Hematopoietic multipotent progenitor cell treated with erythropoietin and hydrocortisone succinate and interleukin-3 and kit ligand, for 8 days (in vitro differentiated cells): ENCODE results near the gene LMNA.

Experiments
- DNase-seq: peaks from one replicate; pipeline ENCODE4 v3.0.0-alpha.2; 2015

The LMNA gene

GRCh38 chr1:156143765-156144489, 29.4 kb downstream of the LMNA start:
- DNase-seq: no peak

GRCh38 chr1:156144742-156145141, 30.2 kb downstream of the LMNA start:
- DNase-seq: no peak

GRCh38 chr1:156145650-156146019, 31.1 kb downstream of the LMNA start:
- DNase-seq: no peak

- DNase-seq: peak; percentile 90
These were observed 31.7 kb downstream of the LMNA start for GRCh38 chr1:156146020-156146768.

- no peak for DNase-seq
These were observed 32.4 kb downstream of the LMNA start for GRCh38 chr1:156146769-156147405.

GRCh38 chr1:156148216-156148615, 33.7 kb downstream of the LMNA start:
- DNase-seq: no peak

- DNase-seq: no peak
These were observed 35.1 kb downstream of the LMNA start for GRCh38 chr1:156149374-156150332.

- DNase-seq: no peak
These were observed 36.0 kb downstream of the LMNA start for GRCh38 chr1:156150333-156151011.

GRCh38 chr1:156151093-156151688, 36.7 kb downstream of the LMNA start:
- no peak for DNase-seq

- DNase-seq: no peak
These were observed 38.1 kb downstream of the LMNA start for GRCh38 chr1:156152628-156153027.

GRCh38 chr1:156153362-156153761, 38.9 kb downstream of the LMNA start, which contains the start of gene SEMA4A:
Gene SEMA4A, plus strand, starts transcription at chr1:156153585. Its CDS starts 994 bp downstream, at chr1:156154579.
- DNase-seq: no peak

- DNase-seq: peak; percentile 39
These were observed 39.8 kb downstream of the LMNA start for GRCh38 chr1:156154317-156154749.

- peak; percentile 51 for DNase-seq
These were observed 41.4 kb downstream of the LMNA start for GRCh38 chr1:156155756-156156510.

GRCh38 chr1:156157506-156157905, 43.0 kb downstream of the LMNA start:
- DNase-seq: no peak

- no peak for DNase-seq
These were observed 43.5 kb downstream of the LMNA start for GRCh38 chr1:156157966-156158365.

GRCh38 chr1:156160000-156160742, 45.7 kb downstream of the LMNA start:
- DNase-seq: no peak

GRCh38 chr1:156160743-156161171, 46.2 kb downstream of the LMNA start:
- peak; percentile 62 for DNase-seq

GRCh38 chr1:156162430-156163037, 48.0 kb downstream of the LMNA start:
- no peak for DNase-seq

- DNase-seq: no peak
These were observed 49.2 kb downstream of the LMNA start for GRCh38 chr1:156163712-156164111.
